ENCODE data around the gene GALNT6. TPM values are rescaled to one million over a fixed set of nuclear protein-coding genes. Genes with fewer than 3 reads are reported as not detected.

GALNT6 gene
- total and polyA plus RNA-seq, 2 donors (not counting 3 experiments of a cell fraction or from before 2014, with no cell fraction given): 18.7 to 39.2 TPM

- intact Hi-C loops (cut with micrococcal nuclease): no loop called here
- no peaks in the 10 kb centered on the region for H3K4me1 ChIP-seq (ENCODE audit: control insufficient read depth, extremely low read depth, insufficient read depth, low read length)
- POLR2A ChIA-PET: no interaction called here
These were observed 12.5 kb upstream of the GALNT6 start for GRCh38 chr12:51403681-51404136.

More at GRCh38 chr12:51403681-51404136, 12.5 kb upstream of the GALNT6 start:
- CTCF ChIA-PET: interaction anchor here (1.1 to 1.5 kb wide), 3 partner anchors 10 to 17 kb away, joined by 4 to 6 read pairs (median 6); no protein-coding TSS in a partner anchor
- H3K9me3 ChIP-seq (replicated peaks; ENCODE audit: control insufficient read depth, insufficient read depth, low read length): no peaks in the 10 kb centered on the region
- no peak overlapping the region for H2AFZ ChIP-seq (ENCODE audit: low read depth, low read length)
- H3K27ac ChIP-seq (ENCODE audit: insufficient read depth, low read depth, low read length): no peak overlapping the region
- dilution Hi-C loops (cut with MboI; ENCODE audit: extremely low pct_ligation_motif_present, low sequenced_read_pairs): no loop called here
- H3K9me1 ChIP-seq (replicated peaks; ENCODE audit: control insufficient read depth, extremely low read depth, insufficient read depth, low read length): no peaks in the 10 kb centered on the region
- no peaks in the 10 kb centered on the region for H4K20me1 ChIP-seq (replicated peaks; ENCODE audit: control insufficient read depth, extremely low read depth, insufficient read depth, low read length)
- no peaks in the 10 kb centered on the region for H3K27me3 ChIP-seq (ENCODE audit: control insufficient read depth in 2 of 2, insufficient read depth in 2 of 2, low read length in 2 of 2)
- no peak overlapping the region for H3K4me2 ChIP-seq (ENCODE audit: insufficient read depth, low read length)
- BruUV-seq (replicated peaks): no TSS peak
- no peaks in the 10 kb centered on the region for H3K79me2 ChIP-seq (ENCODE audit: control insufficient read depth, insufficient read depth, low read length)
- no peak for TF ChIP-seq JUN (IDR thresholded peaks at IDR 0.05; ENCODE audit: borderline replicate concordance, insufficient read depth, insufficient read length, low read depth)
- no peak for TF ChIP-seq POLR2A (IDR thresholded peaks at IDR 0.05; ENCODE audit: low read depth, low read length)
- no peak for TF ChIP-seq MYC (IDR thresholded peaks at IDR 0.05; ENCODE audit: low read depth, low read length)
- TF ChIP-seq POLR2AphosphoS5 (IDR thresholded peaks at IDR 0.05; ENCODE audit: insufficient read depth, low read depth, low read length): no peak
- no peak for TF ChIP-seq EZH2 (IDR thresholded peaks at IDR 0.05; ENCODE audit: borderline replicate concordance, low read depth, low read length, severe bottlenecking)
- no peak for TF ChIP-seq MAX (IDR thresholded peaks at IDR 0.05; ENCODE audit: insufficient read depth, insufficient read length)
- no peak for TF ChIP-seq CTCF (IDR thresholded peaks at IDR 0.05; ENCODE audit: extremely low read depth in 1 of 2, insufficient read depth in 1 of 2, low read depth in 1 of 2, low read length in 2 of 2)
- no peak for TF ChIP-seq GATA2 (IDR thresholded peaks at IDR 0.05; ENCODE audit: insufficient read depth, insufficient read length, low read depth, low read length)
- TF ChIP-seq FOS (IDR thresholded peaks at IDR 0.05; ENCODE audit: borderline replicate concordance, insufficient read depth, low read length): no peak
- no peak overlapping the region for H3K4me3 ChIP-seq (replicated peaks in 1 of 3; ENCODE audit: insufficient read depth in 1 of 3, low read depth in 1 of 3, low read length in 3 of 3)
- no peak for FAIRE-seq
- no peak overlapping the region for H3K9ac ChIP-seq (replicated peaks; ENCODE audit: extremely low read depth, insufficient read depth, low read length)
- DNase-seq (ENCODE audit: low read depth, low spot score): no peak
- no peaks in the 10 kb centered on the region for H3K36me3 ChIP-seq (ENCODE audit: control insufficient read depth in 2 of 2, extremely low read depth in 1 of 2, insufficient read depth in 2 of 2, low read length in 2 of 2)
